ENCODE data around the gene USP17L25.
"Not testable (repeated sequence)": the region's sequence is repeated elsewhere in the genome, so short reads cannot be mapped to it uniquely, and the experiment has no call there.

USP17L25 gene

DNA sequence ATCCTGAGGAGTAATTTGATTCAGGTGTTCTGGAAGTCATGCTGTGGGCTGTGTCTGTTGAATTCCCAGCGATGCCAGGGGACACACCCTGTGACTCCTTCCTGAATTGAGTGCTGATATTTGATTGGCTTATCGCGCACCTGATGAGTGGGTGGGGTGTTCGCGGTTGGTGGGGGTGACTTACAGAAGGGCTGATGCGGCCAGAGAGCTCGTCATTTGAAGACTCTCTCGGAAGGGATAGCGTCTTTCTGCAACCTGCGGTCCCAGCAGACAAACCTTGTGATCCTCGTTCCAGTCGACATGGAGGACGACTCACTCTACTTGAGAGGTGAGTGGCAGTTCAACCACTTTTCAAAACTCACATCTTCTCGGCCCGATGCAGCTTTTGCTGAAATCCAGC, at the start of gene USP17L25:
Gene USP17L25, plus strand, starts transcription at position 301 of the 400 bp plus-strand sequence. Its CDS starts 0 bp downstream, at position 301.
- not testable (repeated sequence) for H4K20me1 ChIP-seq (ENCODE audit: insufficient read depth, low read length); H3K36me3 ChIP-seq (replicated peaks; ENCODE audit: low read depth, low read length); H3K79me2 ChIP-seq (ENCODE audit: low read length); H3K27me3 ChIP-seq (ENCODE audit: low read depth, low read length); H3K9ac ChIP-seq (ENCODE audit: low read length); H2AFZ ChIP-seq (ENCODE audit: low read depth, low read length); H3K27ac ChIP-seq (ENCODE audit: low read length); H3K4me1 ChIP-seq (ENCODE audit: low read length); H3K9me3 ChIP-seq (ENCODE audit: insufficient read depth, low read length); H3K4me3 ChIP-seq (ENCODE audit: low read length); H3K4me2 ChIP-seq (ENCODE audit: low read length)

DNA sequence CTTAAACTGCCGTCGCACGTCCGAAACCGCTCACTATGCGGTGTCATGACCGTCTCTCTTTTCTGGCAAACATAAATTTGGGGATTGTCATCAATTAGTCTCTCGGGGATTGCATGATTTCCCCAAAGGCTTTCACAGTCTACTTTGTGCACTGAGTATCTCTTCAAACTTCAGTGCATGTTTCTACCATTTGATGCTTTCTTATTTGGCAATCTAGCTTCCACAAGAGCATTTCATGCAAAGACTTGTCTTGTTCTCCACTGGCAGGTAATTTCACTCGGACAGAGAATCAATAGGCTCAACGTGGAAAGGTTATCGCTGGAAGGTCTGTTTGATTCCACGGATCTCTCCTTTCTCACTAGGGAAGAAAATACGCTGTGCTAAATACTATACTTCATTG, 5.5 kb upstream of the USP17L25 start:
- H3K27me3 ChIP-seq (ENCODE audit: low read depth, low read length); H2AFZ ChIP-seq (ENCODE audit: low read depth, low read length); H3K4me1 ChIP-seq (ENCODE audit: low read length); H3K79me2 ChIP-seq (ENCODE audit: low read length); H3K4me3 ChIP-seq (ENCODE audit: low read length); H3K36me3 ChIP-seq (replicated peaks; ENCODE audit: low read depth, low read length); H3K4me2 ChIP-seq (ENCODE audit: low read length); H3K9me3 ChIP-seq (ENCODE audit: insufficient read depth, low read length); H3K27ac ChIP-seq (ENCODE audit: low read length); H4K20me1 ChIP-seq (ENCODE audit: insufficient read depth, low read length); H3K9ac ChIP-seq (ENCODE audit: low read length): not testable (repeated sequence)

DNA sequence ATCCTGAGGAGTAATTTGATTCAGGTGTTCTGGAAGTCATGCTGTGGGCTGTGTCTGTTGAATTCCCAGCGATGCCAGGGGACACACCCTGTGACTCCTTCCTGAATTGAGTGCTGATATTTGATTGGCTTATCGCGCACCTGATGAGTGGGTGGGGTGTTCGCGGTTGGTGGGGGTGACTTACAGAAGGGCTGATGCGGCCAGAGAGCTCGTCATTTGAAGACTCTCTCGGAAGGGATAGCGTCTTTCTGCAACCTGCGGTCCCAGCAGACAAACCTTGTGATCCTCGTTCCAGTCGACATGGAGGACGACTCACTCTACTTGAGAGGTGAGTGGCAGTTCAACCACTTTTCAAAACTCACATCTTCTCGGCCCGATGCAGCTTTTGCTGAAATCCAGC, 4.8 kb upstream of the USP17L25 start, which contains the start of gene USP17L24:
Gene USP17L24, plus strand, starts transcription at position 301 of the 400 bp plus-strand sequence. Its CDS starts 0 bp downstream, at position 301.
- not testable (repeated sequence) for H3K27me3 ChIP-seq (ENCODE audit: low read depth, low read length); H3K4me1 ChIP-seq (ENCODE audit: low read length); H4K20me1 ChIP-seq (ENCODE audit: insufficient read depth, low read length); H3K36me3 ChIP-seq (replicated peaks; ENCODE audit: low read depth, low read length); H3K9me3 ChIP-seq (ENCODE audit: insufficient read depth, low read length); H3K4me2 ChIP-seq (ENCODE audit: low read length); H3K9ac ChIP-seq (ENCODE audit: low read length); H2AFZ ChIP-seq (ENCODE audit: low read depth, low read length); H3K4me3 ChIP-seq (ENCODE audit: low read length); H3K27ac ChIP-seq (ENCODE audit: low read length); H3K79me2 ChIP-seq (ENCODE audit: low read length)

GRCh38 chr4:9334358-9334757, 4.6 kb downstream of the USP17L25 start, which contains the start of gene USP17L26:
USP17L26 (plus strand) TSS chr4:9334658; CDS start chr4:9334658, 0 bp downstream.
- not testable (repeated sequence) for H3K9me3 ChIP-seq (ENCODE audit: insufficient read depth, low read length); H3K4me1 ChIP-seq (ENCODE audit: low read length); H3K27me3 ChIP-seq (ENCODE audit: low read depth, low read length); H2AFZ ChIP-seq (ENCODE audit: low read depth, low read length); H3K4me2 ChIP-seq (ENCODE audit: low read length); H3K27ac ChIP-seq (ENCODE audit: low read length); H4K20me1 ChIP-seq (ENCODE audit: insufficient read depth, low read length); H3K79me2 ChIP-seq (ENCODE audit: low read length); H3K9ac ChIP-seq (ENCODE audit: low read length); H3K4me3 ChIP-seq (ENCODE audit: low read length); H3K36me3 ChIP-seq (replicated peaks; ENCODE audit: low read depth, low read length)

- H3K4me2 ChIP-seq (ENCODE audit: low read length); H3K27ac ChIP-seq (ENCODE audit: low read length); H3K79me2 ChIP-seq (ENCODE audit: low read length); H3K4me3 ChIP-seq (ENCODE audit: low read length); H4K20me1 ChIP-seq (ENCODE audit: insufficient read depth, low read length); H3K27me3 ChIP-seq (ENCODE audit: low read depth, low read length); H3K9me3 ChIP-seq (ENCODE audit: insufficient read depth, low read length); H3K4me1 ChIP-seq (ENCODE audit: low read length); H3K36me3 ChIP-seq (replicated peaks; ENCODE audit: low read depth, low read length); H3K9ac ChIP-seq (ENCODE audit: low read length); H2AFZ ChIP-seq (ENCODE audit: low read depth, low read length): not testable (repeated sequence)
Observed at GRCh38 chr4:9339103-9339502, 9.4 kb downstream of the USP17L25 start, which contains the start of gene USP17L5. USP17L5 (plus strand) TSS chr4:9339403; CDS start chr4:9339403, 0 bp downstream.

DNA sequence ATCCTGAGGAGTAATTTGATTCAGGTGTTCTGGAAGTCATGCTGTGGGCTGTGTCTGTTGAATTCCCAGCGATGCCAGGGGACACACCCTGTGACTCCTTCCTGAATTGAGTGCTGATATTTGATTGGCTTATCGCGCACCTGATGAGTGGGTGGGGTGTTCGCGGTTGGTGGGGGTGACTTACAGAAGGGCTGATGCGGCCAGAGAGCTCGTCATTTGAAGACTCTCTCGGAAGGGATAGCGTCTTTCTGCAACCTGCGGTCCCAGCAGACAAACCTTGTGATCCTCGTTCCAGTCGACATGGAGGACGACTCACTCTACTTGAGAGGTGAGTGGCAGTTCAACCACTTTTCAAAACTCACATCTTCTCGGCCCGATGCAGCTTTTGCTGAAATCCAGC, 14.1 kb downstream of the USP17L25 start, which contains the start of gene USP17L27:
Gene USP17L27, plus strand, starts transcription at position 301 of the 400 bp plus-strand sequence. Its CDS starts 0 bp downstream, at position 301.
- H3K9ac ChIP-seq (ENCODE audit: low read length); H2AFZ ChIP-seq (ENCODE audit: low read depth, low read length); H3K36me3 ChIP-seq (replicated peaks; ENCODE audit: low read depth, low read length); H3K4me2 ChIP-seq (ENCODE audit: low read length); H3K27me3 ChIP-seq (ENCODE audit: low read depth, low read length); H3K79me2 ChIP-seq (ENCODE audit: low read length); H3K4me3 ChIP-seq (ENCODE audit: low read length); H3K27ac ChIP-seq (ENCODE audit: low read length); H3K9me3 ChIP-seq (ENCODE audit: insufficient read depth, low read length); H4K20me1 ChIP-seq (ENCODE audit: insufficient read depth, low read length); H3K4me1 ChIP-seq (ENCODE audit: low read length): not testable (repeated sequence)

- H3K27me3 ChIP-seq (ENCODE audit: low read depth, low read length); H3K79me2 ChIP-seq (ENCODE audit: low read length); H3K9ac ChIP-seq (ENCODE audit: low read length); H3K9me3 ChIP-seq (ENCODE audit: insufficient read depth, low read length); H4K20me1 ChIP-seq (ENCODE audit: insufficient read depth, low read length); H3K4me3 ChIP-seq (ENCODE audit: low read length); H2AFZ ChIP-seq (ENCODE audit: low read depth, low read length); H3K27ac ChIP-seq (ENCODE audit: low read length); H3K4me1 ChIP-seq (ENCODE audit: low read length); H3K36me3 ChIP-seq (replicated peaks; ENCODE audit: low read depth, low read length); H3K4me2 ChIP-seq (ENCODE audit: low read length): not testable (repeated sequence)
Observed at GRCh38 chr4:9348593-9348992, 18.9 kb downstream of the USP17L25 start, which contains the start of gene USP17L28. USP17L28 (plus strand) TSS chr4:9348893; CDS start chr4:9348893, 0 bp downstream.

GRCh38 chr4:9350866-9351265, 21.2 kb downstream of the USP17L25 start:
- not testable (repeated sequence) for H3K4me1 ChIP-seq (ENCODE audit: low read length); H4K20me1 ChIP-seq (ENCODE audit: insufficient read depth, low read length); H3K36me3 ChIP-seq (replicated peaks; ENCODE audit: low read depth, low read length); H3K9ac ChIP-seq (ENCODE audit: low read length); H3K79me2 ChIP-seq (ENCODE audit: low read length); H2AFZ ChIP-seq (ENCODE audit: low read depth, low read length); H3K27ac ChIP-seq (ENCODE audit: low read length); H3K27me3 ChIP-seq (ENCODE audit: low read depth, low read length); H3K4me3 ChIP-seq (ENCODE audit: low read length); H3K9me3 ChIP-seq (ENCODE audit: insufficient read depth, low read length); H3K4me2 ChIP-seq (ENCODE audit: low read length)

DNA sequence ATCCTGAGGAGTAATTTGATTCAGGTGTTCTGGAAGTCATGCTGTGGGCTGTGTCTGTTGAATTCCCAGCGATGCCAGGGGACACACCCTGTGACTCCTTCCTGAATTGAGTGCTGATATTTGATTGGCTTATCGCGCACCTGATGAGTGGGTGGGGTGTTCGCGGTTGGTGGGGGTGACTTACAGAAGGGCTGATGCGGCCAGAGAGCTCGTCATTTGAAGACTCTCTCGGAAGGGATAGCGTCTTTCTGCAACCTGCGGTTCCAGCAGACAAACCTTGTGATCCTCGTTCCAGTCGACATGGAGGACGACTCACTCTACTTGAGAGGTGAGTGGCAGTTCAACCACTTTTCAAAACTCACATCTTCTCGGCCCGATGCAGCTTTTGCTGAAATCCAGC, 23.6 kb downstream of the USP17L25 start, which contains the start of gene USP17L29:
Gene USP17L29, plus strand, starts transcription at position 301 of the 400 bp plus-strand sequence. Its CDS starts 0 bp downstream, at position 301.
- H3K27ac ChIP-seq (ENCODE audit: low read length); H2AFZ ChIP-seq (ENCODE audit: low read depth, low read length); H3K4me2 ChIP-seq (ENCODE audit: low read length); H3K27me3 ChIP-seq (ENCODE audit: low read depth, low read length); H3K36me3 ChIP-seq (replicated peaks; ENCODE audit: low read depth, low read length); H3K4me3 ChIP-seq (ENCODE audit: low read length); H3K9me3 ChIP-seq (ENCODE audit: insufficient read depth, low read length); H3K4me1 ChIP-seq (ENCODE audit: low read length); H3K9ac ChIP-seq (ENCODE audit: low read length); H3K79me2 ChIP-seq (ENCODE audit: low read length); H4K20me1 ChIP-seq (ENCODE audit: insufficient read depth, low read length): not testable (repeated sequence)

DNA sequence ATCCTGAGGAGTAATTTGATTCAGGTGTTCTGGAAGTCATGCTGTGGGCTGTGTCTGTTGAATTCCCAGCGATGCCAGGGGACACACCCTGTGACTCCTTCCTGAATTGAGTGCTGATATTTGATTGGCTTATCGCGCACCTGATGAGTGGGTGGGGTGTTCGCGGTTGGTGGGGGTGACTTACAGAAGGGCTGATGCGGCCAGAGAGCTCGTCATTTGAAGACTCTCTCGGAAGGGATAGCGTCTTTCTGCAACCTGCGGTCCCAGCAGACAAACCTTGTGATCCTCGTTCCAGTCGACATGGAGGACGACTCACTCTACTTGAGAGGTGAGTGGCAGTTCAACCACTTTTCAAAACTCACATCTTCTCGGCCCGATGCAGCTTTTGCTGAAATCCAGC, 33.1 kb downstream of the USP17L25 start, which contains the start of gene USP17L30:
Gene USP17L30, plus strand, starts transcription at position 301 of the 400 bp plus-strand sequence. Its CDS starts 0 bp downstream, at position 301.
- not testable (repeated sequence) for H2AFZ ChIP-seq (ENCODE audit: low read depth, low read length); H3K27me3 ChIP-seq (ENCODE audit: low read depth, low read length); H3K4me2 ChIP-seq (ENCODE audit: low read length); H3K27ac ChIP-seq (ENCODE audit: low read length); H3K4me3 ChIP-seq (ENCODE audit: low read length); H3K79me2 ChIP-seq (ENCODE audit: low read length); H3K9me3 ChIP-seq (ENCODE audit: insufficient read depth, low read length); H3K9ac ChIP-seq (ENCODE audit: low read length); H3K36me3 ChIP-seq (replicated peaks; ENCODE audit: low read depth, low read length); H4K20me1 ChIP-seq (ENCODE audit: insufficient read depth, low read length); H3K4me1 ChIP-seq (ENCODE audit: low read length)

All from OCI-LY3 (cell line).